PFSK-1 (cell line): ENCODE measurements around the gene TNFRSF14.

Experiments
- FOXP2 ChIP-seq: optimal IDR thresholded peaks from 2 replicates; pipeline ENCODE3; 2011; ENCODE audit warnings: borderline replicate concordance, control low read depth, inconsistent platforms; ENCODE audit not compliant: insufficient read depth; ENCODE audit errors: extremely low read length, extremely low read depth
- POLR2AphosphoS5 ChIP-seq: IDR thresholded peaks from 2 replicates; pipeline ENCODE4 v1.6.1; 2012; ENCODE audit warnings: low read depth, mild to moderate bottlenecking, control low read depth, low read length, moderate library complexity
- REST ChIP-seq, 2 experiments: IDR thresholded peaks; 2 replicates each; pipeline versions ENCODE4 v1.6.1 to v1.8.0; 2011 to 2012; ENCODE audit warnings: low read depth in 2 of 2, low read length in 2 of 2, control low read depth in 1 of 2, inconsistent platforms in 1 of 2, mild to moderate bottlenecking in 1 of 2, moderate library complexity in 1 of 2; ENCODE audit not compliant: insufficient read depth in 1 of 2
- SIN3A ChIP-seq: IDR thresholded peaks from 2 replicates; pipeline ENCODE4 v1.6.1; 2012; ENCODE audit warnings: mild to moderate bottlenecking, low read length, moderate library complexity, borderline replicate concordance; ENCODE audit not compliant: insufficient read depth
- TAF1 ChIP-seq: IDR thresholded peaks from 2 replicates; pipeline ENCODE4 v1.6.1; 2012; ENCODE audit warnings: low read length, control low read depth, borderline replicate concordance; ENCODE audit not compliant: insufficient read depth

The TNFRSF14 gene

GRCh38 chr1:2520206-2520605 is 36.0 kb upstream of the TNFRSF14 start:
- TF ChIP-seq TAF1 (no peak), REST (IDR thresholded peaks at IDR 0.05; ENCODE audit: insufficient read depth in 1 of 2, low read depth in 2 of 2, low read length in 2 of 2) (no peak), SIN3A (no peak), POLR2AphosphoS5 (no peak), FOXP2 (no peak)

- TF ChIP-seq FOXP2 (no peak), SIN3A (no peak), REST (IDR thresholded peaks at IDR 0.05; ENCODE audit: insufficient read depth in 1 of 2, low read depth in 2 of 2, low read length in 2 of 2) (no peak), TAF1 (no peak), POLR2AphosphoS5 (no peak)
These were observed 35.4 kb upstream of the TNFRSF14 start for GRCh38 chr1:2520806-2521205.

GRCh38 chr1:2522230-2522629 is 33.9 kb upstream of the TNFRSF14 start:
- TF ChIP-seq TAF1 (no peak), REST (IDR thresholded peaks at IDR 0.05; ENCODE audit: insufficient read depth in 1 of 2, low read depth in 2 of 2, low read length in 2 of 2) (no peak), SIN3A (no peak), POLR2AphosphoS5 (no peak), FOXP2 (no peak)

- TF ChIP-seq TAF1, result no peak
- no peak for TF ChIP-seq FOXP2
- no peak for TF ChIP-seq REST (IDR thresholded peaks at IDR 0.05; ENCODE audit: insufficient read depth in 1 of 2, low read depth in 2 of 2, low read length in 2 of 2)
- TF ChIP-seq POLR2AphosphoS5, result no peak
- no peak for TF ChIP-seq SIN3A
These were observed 32.8 kb upstream of the TNFRSF14 start for GRCh38 chr1:2523191-2523890.

GRCh38 chr1:2523891-2524609 is 32.1 kb upstream of the TNFRSF14 start:
- no peak for TF ChIP-seq SIN3A
- TF ChIP-seq REST (IDR thresholded peaks at IDR 0.05; ENCODE audit: insufficient read depth in 1 of 2, low read depth in 2 of 2, low read length in 2 of 2), result no peak
- TF ChIP-seq FOXP2, result no peak
- TF ChIP-seq TAF1, result no peak
- no peak for TF ChIP-seq POLR2AphosphoS5
